SU-DHL-6 (cell line): Measurements from ENCODE around the gene RUVBL2.

Experiments
- CTCF ChIP-seq: fragments of 200-600 bp; sonication (generic); IDR thresholded peaks from one replicate; pipeline ENCODE4 v1.5.1; 2017; ENCODE audit warnings: antibody characterized with exemption, mild to moderate bottlenecking, low read length, moderate library complexity; ENCODE audit not compliant: insufficient read depth, poor library complexity, severe bottlenecking
- EZH2phosphoT487 ChIP-seq: fragments of 200-600 bp; sonication (generic), shearing (Covaris generic); conservative IDR thresholded peaks from 2 replicates; pipeline ENCODE4 v1.6.1; 2018; ENCODE audit warnings: mild to moderate bottlenecking, antibody characterized with exemption, low read length, moderate library complexity, mixed read lengths

- TF ChIP-seq CTCF (no peak), EZH2phosphoT487 (no peak)
Measured at GRCh38 chr19:48987323-48987722, 6.4 kb upstream of the RUVBL2 start.
